Stomach (tissue), 4 donors: ENCODE measurements around the gene DRAXIN.

Experiments used
- CTCF ChIP-seq, 7 experiments: fragments of 450-650 bp in 4 of 7; fragments of 200-600 bp in 3 of 7; sonication (generic) in 3 of 7; IDR thresholded peaks; one replicate each; pipeline ENCODE4 v1.5.1; 2016 to 2019; ENCODE audit warnings: antibody characterized with exemption in 7 of 7, control low read depth in 2 of 7, mild to moderate bottlenecking in 1 of 7
- POLR2A ChIP-seq, 4 donors: fragments of 450-650 bp; IDR thresholded peaks; one replicate each; pipeline ENCODE4 v1.6.1; 2016; ENCODE audit warnings: antibody characterized with exemption in 4 of 4, control low read depth in 2 of 4, mild to moderate bottlenecking in 1 of 4, moderate library complexity in 1 of 4
- POLR2AphosphoS5 ChIP-seq, 3 donors: sonication (generic); formaldehyde crosslinking; IDR thresholded peaks; one replicate each; pipeline ENCODE4 v1.6.1; 2016; ENCODE audit warnings: antibody characterized with exemption in 3 of 3

- TF ChIP-seq CTCF (IDR thresholded peaks at IDR 0.05) (no peak), POLR2A (IDR thresholded peaks at IDR 0.05) (no peak), POLR2AphosphoS5 (IDR thresholded peaks at IDR 0.05) (no peak)
Measured at GRCh38 chr1:11752359-11753088, 61.0 kb downstream of the DRAXIN start.
